K562 (cell line): Measurements from ENCODE around the gene RNF151. TPM values are rescaled to one million over a fixed set of nuclear protein-coding genes. Genes with fewer than 3 reads are reported as not detected.

Experiments
- ARID2 ChIP-seq: fragments of 450-650 bp; IDR thresholded peaks from 2 replicates; pipeline ENCODE4 v1.6.1; 2017; ENCODE audit warnings: antibody characterized with exemption, mild to moderate bottlenecking
- MGA ChIP-seq: fragments of 450-650 bp; IDR thresholded peaks from 2 replicates; pipeline ENCODE4 v1.6.1; 2016; ENCODE audit warnings: mild to moderate bottlenecking, moderate library complexity
- SP1 ChIP-seq: sonication (generic); formaldehyde crosslinking; IDR thresholded peaks from 2 replicates; pipeline ENCODE4 v1.8.1; 2022; ENCODE audit warnings: mild to moderate bottlenecking, missing genetic modification reagents
- ZNF407 ChIP-seq: fragments of 450-650 bp; IDR thresholded peaks from 2 replicates; pipeline ENCODE4 v1.6.1; 2016; ENCODE audit warnings: low read depth
- polyA plus RNA-seq, 8 experiments: library from polyadenylated mRNA; depleted of rRNA in 4 of 8; stranded (reverse) in 5 of 8; unstranded in 3 of 8; fragments of >200 nt; fragmentation: Nextera tagmentation in 2 of 8; fragmentation: Illumina TruSeq in 1 of 8; extraction: Ambion mirVana in 2 of 8; extraction: Trizol in 1 of 8; gene quantifications; 2 replicates each; pipeline versions ENCODE4 v1.2.1 to v1.2.3, GENCODE V29; 2011 to 2014; ENCODE audit warnings: inconsistent platforms in 1 of 8, missing spikeins in 1 of 8
- total RNA-seq, 7 experiments: library from RNA; depleted of rRNA in 6 of 7; stranded (reverse); fragments of >200 nt in 6 of 7; fragmentation: Illumina TruSeq in 2 of 7; extraction: Trizol in 2 of 7; gene quantifications; 2 replicates each; pipeline versions ENCODE4 v1.2.1 to v1.2.3, GENCODE V29; 2011 to 2021; ENCODE audit warnings: low replicate concordance in 1 of 7

RNF151 gene
- total and polyA plus RNA-seq, 9 of the 15 experiments (the other 6 are each of a cell fraction or from before 2014, with no cell fraction given) = not detected

- TF ChIP-seq MGA (no peak), ZNF407 (no peak), SP1 (CRISPR knock-in tag) (no peak), ARID2 (no peak)
Observed at GRCh38 chr16:1950047-1950446, 16.6 kb upstream of the RNF151 start (continued).
